HS-5 (cell line): ENCODE measurements around the gene HYOU1.
"Not testable (repeated sequence)": the region's sequence is repeated elsewhere in the genome, so short reads cannot be mapped to it uniquely, and the experiment has no call there.

Source experiments
- DNase-seq: peaks from one replicate; pipeline ENCODE4 v3.0.0-alpha.2; 2012; ENCODE audit warnings: low read depth

Gene HYOU1

DNA sequence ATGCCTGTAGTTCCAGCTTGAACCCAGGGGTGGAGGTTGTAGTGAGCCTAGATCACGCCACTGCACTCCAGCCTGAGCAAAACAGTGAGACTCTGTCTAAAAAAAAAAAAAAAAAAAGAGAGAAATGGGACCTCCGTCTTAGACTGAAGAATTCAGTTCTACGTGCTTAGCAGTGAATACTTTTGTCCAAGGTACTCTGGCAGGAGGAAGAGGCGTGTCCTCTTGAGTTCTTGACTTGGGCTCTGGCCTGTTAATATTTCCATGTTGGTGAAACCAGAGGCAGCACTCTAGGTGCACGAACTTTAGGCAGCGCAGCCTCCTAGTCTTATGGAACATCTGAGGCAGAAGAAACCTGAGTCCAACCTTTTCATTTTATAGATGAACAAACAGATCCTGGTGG, 30.1 kb upstream of the HYOU1 start:
- no peak for DNase-seq

DNA sequence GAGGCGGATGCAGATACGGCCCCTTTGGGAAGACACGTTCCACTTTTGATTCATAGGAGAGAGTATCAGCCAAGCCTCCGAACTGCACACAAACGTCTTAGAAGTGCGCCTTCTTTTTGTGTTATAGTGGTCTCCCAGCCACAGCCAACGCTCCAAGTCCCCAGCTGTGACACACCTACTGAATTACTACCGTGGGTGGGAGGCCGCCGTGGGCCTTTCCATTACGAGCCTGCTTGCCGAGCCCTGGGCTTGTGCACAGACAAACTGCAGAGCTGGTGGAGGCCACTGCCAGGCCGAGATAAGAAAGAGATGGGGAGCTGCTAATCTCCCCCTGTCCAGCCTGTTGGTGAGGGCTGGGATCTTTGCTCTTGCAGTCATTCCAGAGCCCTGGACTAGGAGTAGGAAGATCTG, 28.4 kb upstream of the HYOU1 start:
- DNase-seq, result no peak

- DNase-seq, result peak; percentile 83
Measured at GRCh38 chr11:119084663-119085436, 27.8 kb upstream of the HYOU1 start, which contains the start of gene HMBS. TSS of gene HMBS (plus strand) at chr11:119084881. CDS start at chr11:119085034, 153 bp downstream.

- DNase-seq, result no peak
Measured at GRCh38 chr11:119081682-119082260, 24.8 kb upstream of the HYOU1 start.

GRCh38 chr11:119078675-119079420, 21.8 kb upstream of the HYOU1 start:
- DNase-seq, result no peak

- no peak for DNase-seq
Measured at GRCh38 chr11:119077839-119078238, 20.8 kb upstream of the HYOU1 start.

GRCh38 chr11:119067371-119068222, 10.6 kb upstream of the HYOU1 start, which contains the start of gene VPS11:
TSS of gene VPS11 (plus strand) at chr11:119067818. CDS start at chr11:119067824, 6 bp downstream.
- peak; percentile 88 for DNase-seq

DNA sequence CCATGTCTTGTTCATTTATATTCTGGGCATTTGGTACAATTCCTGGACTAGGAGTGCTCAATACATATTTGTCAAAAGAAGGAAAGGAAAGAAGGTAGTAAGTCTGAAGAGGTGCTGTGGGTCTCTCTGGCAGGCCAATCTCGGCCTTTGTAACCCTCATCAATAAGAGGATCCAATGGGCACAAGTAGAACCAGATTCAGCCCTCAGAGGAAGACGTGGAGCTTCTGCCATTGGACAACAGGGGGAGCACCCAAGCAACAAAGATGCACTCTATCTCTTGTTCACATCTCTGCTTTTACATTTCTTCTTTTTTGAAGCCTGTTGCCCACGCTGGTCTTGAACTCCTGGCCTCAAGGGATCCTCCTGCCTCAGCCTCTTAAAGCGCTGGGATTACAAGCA, 8.4 kb upstream of the HYOU1 start:
- DNase-seq, result no peak

DNA sequence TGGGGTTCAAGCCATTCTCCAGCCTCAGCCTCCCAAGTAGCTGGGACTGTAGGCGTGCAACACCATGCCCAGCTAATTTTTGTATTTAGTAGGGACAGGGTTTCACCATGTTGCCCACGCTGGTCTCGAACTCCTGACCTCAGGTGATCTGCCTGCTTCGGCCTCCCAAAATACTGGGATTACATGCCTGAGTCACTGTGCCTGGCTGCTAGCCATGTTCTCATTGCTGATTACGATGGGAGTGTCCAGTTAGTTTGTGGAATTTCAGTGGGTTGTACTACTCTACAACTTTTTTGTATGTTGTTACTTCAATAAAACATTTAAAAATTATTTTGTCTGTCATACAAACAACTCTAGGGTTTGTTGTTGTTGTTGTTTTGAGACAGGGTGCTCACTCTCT, 5.8 kb upstream of the HYOU1 start:
- DNase-seq, result no peak

DNA sequence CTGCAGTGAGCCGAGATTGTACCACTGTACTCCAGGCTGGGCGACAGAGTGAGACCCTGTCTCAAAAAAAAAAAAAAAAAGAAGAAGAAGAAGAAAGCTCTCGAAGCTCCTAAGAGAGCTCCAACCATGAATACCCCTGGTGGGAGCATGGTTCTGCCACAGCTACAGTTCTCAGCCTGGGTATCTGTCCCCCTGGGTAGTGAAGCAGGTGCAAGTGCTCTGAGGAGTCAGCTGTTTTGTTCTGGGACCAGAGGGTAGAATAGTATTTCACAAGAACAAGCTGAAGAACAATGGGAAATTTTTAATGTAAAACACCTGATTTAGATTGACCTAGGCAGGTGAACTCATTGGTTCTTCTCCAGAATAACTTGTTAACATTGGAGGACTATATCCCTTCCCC, 4.3 kb upstream of the HYOU1 start:
- DNase-seq, result no peak

DNA sequence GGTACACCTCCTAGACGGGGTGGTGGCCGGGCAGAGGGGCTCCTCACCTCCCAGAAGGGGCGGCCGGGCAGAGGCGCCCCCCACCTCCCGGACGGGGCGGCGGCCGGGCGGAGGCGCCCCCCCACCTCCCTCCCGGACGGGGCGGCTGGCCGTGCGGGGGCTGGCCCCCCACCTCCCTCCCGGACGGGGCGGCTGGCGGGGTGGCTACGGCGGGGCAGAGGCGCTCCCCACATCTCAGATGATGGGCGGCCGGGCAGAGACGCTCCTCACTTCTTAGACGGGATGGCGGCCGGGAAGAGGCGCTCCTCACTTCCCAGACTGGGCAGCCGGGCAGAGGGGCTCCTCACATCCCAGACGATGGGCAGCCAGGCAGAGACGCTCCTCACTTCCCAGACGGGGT, 2.1 kb upstream of the HYOU1 start:
- not testable (repeated sequence) for DNase-seq

DNA sequence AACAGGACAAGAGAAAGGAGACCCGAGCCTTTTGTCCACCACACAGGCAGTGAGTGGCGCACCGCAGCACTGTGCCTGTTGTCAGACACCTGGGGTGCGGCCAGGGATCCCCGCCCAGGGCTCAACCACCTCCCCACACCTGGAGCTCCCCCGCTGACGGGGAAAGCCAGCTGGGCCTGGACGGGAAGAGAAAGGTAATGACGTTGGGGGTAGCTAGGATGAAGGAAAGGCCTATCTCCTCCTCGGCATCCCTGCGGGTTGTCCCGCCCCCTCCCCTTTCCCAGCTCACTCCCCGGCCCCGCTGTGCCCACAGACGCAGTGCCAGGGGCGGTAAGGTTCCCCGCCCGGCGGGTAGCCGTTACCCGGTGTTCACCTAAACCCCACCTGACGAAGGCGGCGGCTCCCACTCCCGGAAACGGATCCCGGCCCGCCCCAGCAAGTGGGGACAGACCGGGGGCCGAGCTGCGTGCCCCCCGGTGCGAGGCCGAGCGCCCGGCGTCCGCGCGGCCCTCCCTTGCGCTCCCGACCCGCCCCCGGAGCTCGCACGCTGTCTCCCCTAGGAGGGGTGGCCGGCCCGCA, 495 bp downstream of the HYOU1 start:
- no peak for DNase-seq

- peak; percentile 31 for DNase-seq
Measured at GRCh38 chr11:119055901-119056300, 1.1 kb downstream of the HYOU1 start.

DNA sequence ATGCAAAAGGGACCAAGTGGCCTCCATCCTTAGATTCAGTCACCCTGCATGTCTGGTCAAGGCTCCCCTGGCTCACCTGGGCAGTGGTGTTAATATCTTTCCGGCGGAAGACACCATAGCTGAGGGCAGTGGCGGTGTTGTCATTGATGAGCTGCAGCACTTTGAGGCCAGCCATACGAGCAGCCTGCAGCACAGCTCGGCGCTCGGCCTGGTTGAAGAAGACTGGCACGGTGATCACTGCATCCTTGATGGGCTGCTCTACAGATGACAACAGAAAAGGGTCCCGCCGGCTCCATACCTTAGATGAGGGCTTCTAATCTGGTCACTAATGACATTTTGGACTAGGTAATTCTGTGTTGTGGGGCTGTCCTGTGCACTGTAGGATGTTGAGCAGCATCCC, 2.6 kb downstream of the HYOU1 start:
- no peak for DNase-seq

GRCh38 chr11:119052163-119052814, 4.7 kb downstream of the HYOU1 start:
- DNase-seq, result no peak

DNA sequence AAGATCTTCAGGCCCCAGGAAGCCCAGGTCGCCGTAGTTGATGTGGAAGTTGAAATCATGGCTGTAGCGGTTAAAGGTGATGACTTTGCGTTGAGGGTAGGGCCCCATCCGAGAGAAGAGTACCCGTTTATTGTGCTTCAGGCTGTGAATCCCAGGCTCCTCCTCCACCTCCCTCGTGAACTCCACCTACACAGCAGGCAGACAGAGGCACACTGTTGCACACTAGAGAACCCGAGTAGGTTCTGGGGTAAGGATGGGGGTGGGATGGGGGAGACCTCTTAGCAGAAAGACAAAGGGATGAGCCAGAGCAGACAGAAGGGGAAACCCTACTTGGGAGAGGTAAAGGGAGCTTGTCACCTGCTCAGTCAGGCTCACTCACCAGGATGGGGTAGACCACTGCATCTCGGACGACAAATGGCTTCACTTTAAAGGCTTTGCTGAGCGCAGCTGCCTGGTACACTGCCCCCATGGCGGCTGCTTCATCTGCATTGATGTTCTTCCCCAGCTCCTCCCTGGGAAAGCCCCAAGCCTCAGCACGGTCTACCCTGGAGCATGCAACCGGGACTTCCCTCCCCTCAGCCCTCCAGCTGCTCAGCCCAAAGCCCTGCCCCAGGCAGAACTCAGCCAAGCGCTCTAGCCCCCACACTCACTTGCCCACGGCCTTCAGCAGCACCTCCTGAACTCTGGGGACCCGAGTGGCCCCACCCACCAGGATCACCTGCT, 5.4 kb downstream of the HYOU1 start:
- no peak for DNase-seq

DNA sequence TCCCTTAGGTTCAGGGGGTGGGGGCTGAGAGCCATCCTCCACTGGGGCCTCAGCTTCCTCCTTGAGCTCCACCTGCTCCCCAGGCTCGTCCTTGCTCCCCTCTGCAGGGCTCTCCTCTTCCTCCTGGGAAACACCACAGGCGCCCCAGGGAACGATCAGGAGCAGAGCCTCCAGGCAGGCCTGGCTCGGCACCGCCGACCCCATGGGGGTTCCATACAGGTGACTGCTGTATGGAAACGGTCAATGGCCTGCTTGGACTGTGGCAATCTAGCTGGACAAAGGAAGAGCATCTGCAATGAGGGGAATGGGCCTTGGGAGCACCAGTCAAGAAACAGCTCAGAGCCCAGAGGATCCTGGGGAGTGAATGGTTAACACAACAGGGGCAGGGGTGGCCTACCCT, 7.9 kb downstream of the HYOU1 start:
- no peak for DNase-seq

- no peak for DNase-seq
Measured at GRCh38 chr11:119048644-119049043, 8.4 kb downstream of the HYOU1 start.

GRCh38 chr11:119047205-119047604, 9.8 kb downstream of the HYOU1 start:
- no peak for DNase-seq

- DNase-seq, result no peak
Measured at GRCh38 chr11:119046489-119046888, 10.5 kb downstream of the HYOU1 start.
